HG03575 (cell line): Measurements from ENCODE around the gene KCNJ10.
"Not testable (repeated sequence)": the region's sequence is repeated elsewhere in the genome, so short reads cannot be mapped to it uniquely, and the experiment has no call there.

Experiments
- ATAC-seq: cut with Tn5 transposase; IDR thresholded peaks from one replicate; pipeline ENCODE4 v1.9.1; 2021; ENCODE audit not compliant: unreplicated experiment, insufficient number of reproducible peaks, low FRiP score; ENCODE audit errors: extremely low read depth

Gene KCNJ10

DNA sequence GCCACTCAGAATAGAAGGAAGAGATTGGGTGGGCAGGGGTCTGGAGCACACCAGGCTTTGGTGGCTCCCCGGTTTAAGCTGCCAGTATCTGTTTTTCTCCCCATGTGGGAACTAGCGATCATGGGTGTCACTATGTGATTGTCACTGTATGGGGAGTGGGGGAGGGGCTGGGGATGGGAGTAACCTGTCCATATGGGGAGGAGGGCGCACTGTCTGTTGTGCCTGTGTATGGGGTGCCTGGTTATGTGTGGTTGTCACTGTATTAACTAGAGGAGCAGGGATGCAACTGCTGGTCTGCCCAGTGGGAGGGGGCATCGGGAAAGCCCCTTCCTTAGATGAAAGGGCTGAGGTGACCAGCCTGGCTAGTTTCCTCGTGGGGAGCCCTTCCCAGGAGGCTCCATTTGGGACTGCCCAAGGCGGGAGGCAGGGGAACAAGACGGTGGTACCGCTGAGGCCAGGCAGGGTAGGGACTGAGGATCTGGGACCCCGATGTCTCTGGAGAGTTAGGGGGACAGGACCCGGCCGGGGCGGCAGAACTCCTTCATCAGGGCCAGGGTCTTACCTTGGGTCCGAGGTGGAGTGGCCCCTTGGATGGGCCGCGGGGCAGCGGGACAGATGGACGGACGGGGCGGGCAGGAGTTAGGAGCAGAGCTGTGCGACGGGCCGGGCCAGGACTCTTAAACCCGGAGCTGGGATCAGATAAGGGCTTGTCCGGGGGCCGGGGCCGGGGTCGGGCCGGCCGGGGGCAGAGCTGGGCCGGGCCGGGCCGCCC lies at the start of gene KCNJ10:
Gene KCNJ10, minus strand, starts transcription at position 701 of the 772 bp plus-strand sequence. CDS start 27,628 bp downstream, outside the sequence.
- ATAC-seq: no peak

DNA sequence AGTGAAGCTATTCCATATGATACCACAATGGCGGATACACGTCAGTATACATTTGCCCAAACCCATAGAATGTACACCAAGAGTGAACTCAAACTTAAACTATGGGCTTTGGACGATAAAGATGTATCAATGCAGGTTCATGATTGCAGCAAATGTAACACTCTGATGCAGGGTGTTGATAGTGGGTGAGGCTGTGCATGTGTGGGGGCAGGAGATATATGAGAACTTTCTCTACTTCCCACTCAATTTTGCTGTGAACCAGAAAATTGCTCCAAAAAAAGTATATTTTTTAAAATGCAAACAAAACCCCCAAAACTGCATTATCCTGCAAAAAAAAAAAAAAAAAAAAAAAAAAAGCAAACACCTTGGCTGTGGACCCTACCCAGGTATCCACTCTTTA lies 49.0 kb upstream of the KCNJ10 start:
- no peak for ATAC-seq

DNA sequence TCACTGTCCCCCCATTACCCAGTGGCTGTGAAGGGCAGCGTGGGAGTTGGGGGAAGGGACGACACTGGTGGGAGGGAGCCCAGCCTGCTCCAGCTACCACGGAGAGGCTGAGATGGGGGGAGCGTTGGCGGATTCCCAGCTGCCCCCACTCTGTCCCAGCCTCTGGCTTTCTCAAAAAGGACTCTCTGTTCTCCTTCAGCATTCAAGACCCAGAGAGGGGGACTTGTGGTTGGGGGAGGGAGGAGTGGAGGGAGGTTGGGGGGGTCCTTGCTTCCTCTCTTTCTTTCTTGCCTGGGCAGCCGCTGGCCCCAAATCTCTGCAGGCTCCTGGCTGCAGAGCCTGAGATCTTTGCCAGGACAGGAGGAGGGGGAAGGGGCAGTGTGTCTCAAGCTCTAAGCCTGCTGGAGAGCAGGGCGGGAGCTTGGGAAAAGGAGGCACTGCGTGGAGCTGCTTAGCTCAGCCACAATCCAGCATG lies 47.8 kb upstream of the KCNJ10 start:
- no peak for ATAC-seq

DNA sequence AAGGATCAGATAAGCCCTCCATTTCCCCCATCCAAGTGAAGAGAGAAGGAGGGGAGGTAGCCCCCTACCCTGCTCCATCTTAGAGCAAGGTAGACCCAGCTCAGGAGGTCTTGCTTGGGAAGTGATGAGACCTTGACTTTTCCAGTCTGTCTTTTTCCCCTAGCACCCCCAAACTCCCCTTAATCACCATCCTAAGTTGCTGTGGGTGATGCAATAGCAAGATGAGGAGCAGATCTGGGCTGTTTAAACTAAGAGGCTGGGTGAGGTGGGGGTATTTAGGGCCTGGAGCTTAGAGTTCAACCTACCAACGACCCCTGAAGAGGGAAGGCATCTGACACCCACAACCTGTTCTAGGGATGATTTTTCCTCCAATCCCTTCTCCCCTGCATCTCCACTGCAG lies 47.3 kb upstream of the KCNJ10 start:
- ATAC-seq: no peak

DNA sequence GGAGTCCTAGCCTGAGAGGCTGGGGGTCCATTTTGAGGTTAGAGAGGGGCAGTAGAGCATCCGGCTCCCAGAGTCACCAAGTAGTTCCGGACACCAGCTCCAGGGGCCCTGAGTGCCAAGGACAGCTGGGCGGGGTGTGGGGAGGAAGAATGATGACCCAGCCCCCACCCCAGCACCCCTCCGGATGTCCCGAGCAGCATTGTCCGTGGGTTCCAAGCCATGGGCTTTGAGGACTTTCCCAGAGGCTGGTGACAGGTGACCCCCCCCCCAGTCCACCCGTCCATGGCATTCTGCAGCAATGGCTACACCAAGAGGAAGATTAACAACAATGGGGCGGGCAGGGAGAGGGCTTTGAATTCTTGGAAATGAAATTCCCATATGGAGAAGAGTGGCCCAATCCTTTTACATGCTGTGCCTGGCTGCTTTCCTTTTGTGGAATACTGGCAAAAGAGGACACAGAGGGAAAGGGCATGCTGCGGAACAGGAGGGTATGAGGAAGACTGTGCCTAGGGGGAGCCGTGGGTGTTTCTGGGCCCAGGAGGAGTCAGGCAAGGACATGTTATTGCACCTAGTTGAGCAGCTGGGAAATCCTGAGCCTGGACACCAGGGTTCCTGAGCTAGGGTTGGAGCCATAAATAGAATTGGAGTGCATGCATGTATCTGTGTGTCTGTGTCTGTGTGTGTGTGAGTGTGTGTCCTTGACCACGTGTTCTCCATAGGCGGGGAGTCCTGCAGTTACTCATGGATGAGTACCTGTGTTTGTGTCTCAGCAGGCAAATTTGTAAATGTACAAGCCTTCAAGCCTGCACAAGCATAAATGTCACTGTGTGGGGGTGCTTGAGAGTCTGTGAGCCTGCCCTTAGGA lies 46.6 kb upstream of the KCNJ10 start:
- no peak for ATAC-seq

DNA sequence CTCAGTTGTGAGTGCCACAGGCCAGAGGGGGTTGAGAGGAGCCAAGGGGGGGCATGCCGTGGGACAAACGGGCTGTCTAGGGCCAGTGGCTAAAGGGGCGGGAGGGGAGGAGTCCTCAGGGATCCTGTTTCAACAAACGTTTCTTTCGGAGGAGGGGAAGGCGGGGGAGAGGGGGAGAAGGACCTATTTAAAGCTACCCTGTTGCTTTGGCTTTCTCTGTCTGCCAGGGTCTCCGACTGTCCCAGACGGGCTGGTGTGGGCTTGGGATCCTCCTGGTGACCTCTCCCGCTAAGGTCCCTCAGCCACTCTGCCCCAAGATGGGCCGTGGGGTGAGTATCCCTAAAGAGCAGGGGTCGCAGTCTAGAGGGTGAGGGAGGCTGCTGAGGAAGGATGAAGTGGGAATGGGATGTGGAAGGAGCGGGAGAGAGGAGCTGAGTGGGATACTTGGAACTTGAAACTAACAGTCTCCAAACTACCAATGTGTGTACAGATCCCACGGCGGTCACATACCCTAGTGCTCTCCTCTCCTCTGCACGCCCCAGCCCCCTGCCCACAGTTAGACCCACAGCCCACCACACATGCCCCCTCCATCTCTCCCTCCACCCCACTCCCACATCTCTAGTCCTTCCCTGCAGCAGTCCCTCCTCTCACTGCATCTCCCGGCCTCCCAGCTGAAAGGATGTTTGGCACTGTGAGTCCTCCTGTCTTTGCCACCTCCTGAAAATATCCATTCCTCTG lies 45.8 kb upstream of the KCNJ10 start, which contains the start of gene ATP1A2:
Gene ATP1A2, plus strand, starts transcription at position 215 of the 738 bp plus-strand sequence. Its CDS starts 103 bp downstream, at position 318.
- ATAC-seq: no peak

DNA sequence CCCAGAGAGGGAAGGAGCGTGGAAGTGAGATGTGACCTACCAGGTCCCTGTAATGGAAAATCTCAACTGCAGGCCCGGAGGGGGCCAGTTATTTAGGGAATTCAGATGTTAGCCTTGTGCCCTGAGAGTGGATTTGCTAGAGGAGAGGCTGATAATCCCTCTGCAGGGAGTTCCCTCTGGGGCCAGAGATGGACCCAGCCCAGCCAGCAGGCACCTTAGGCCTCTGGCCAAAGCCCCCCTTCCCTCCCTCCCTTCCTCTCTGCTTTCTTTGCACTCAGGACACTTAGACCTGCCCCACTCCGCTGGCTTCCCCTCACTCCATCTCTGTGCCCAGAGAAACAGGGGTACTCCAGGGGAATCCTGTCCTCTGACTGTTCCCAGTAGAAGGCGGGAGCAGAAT lies 44.1 kb upstream of the KCNJ10 start:
- ATAC-seq: no peak

DNA sequence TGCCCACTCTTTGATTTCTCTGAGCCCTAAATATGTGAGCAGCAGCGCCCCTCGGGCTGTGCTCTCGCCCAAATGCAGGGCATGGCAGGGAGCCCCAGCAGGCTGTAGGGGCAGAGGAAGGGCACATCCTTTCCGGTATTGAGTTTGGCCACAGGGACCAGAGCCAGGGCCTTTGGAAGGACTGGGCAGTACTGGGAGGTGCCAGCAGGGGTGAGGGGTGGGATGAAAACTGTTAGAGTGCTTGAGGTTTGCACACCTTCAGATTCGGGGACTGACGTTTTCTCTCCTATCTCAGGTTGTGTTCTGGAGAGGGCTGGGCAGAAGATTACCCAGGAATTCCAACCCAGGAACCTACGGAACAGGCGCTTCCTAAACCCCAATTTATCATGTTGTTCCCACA lies 43.4 kb upstream of the KCNJ10 start:
- ATAC-seq: no peak

DNA sequence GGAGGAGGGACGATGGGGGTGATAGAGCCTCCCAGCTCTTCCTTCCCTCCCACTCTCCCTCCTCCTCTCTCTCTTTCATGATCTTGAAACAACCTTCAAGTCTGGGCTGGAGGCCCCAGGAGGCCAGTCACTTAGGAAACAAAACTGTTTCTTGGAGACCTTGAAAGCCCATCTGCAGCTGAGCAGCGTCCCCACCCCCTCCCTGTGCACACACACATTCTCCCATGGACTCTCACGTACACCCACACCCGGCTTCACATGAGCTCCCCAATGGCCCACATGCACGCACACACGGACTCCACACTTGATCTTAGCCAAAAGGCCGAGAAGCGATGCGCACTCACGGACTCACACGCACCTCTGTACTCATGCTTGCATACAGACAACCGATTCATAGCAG lies 42.4 kb upstream of the KCNJ10 start:
- ATAC-seq: no peak

DNA sequence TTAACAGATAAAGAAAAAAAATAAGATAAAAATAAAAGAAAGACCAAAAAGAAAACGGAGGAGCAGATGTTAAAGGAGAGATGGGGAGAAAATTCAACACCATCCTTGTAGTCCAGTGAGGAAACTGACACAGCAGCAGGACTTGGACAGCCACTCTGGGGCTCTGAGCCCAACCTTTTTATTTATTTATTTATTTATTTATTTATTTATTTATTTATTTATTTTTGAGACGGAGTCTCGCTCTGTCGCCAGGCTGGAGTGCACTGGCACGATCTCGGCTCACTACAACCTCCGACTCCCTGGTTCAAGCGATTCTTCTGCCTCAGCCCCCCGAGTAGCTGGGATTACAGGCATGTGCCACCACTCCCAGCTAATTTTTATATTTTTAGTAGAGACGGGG lies 41.5 kb upstream of the KCNJ10 start:
- ATAC-seq: not testable (repeated sequence)

DNA sequence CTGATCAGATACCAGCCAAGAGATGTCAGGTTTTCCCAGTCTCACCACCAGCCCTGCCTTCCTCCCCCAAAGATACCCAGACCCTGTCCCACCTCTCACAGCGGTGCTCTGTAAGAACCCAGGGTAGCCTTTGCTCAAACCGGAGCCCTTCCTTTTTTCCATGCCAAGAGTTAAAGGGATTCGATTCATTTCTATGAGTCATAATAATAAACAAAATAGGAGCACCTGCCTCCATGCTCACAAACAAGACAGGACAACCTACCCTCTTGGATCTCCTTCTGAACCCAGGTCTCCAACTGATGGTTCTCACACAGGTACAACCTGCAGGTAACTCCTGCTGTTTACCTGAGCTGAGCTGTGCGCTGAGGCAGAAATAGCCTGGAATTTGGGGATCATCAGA lies 39.7 kb upstream of the KCNJ10 start:
- ATAC-seq: no peak

DNA sequence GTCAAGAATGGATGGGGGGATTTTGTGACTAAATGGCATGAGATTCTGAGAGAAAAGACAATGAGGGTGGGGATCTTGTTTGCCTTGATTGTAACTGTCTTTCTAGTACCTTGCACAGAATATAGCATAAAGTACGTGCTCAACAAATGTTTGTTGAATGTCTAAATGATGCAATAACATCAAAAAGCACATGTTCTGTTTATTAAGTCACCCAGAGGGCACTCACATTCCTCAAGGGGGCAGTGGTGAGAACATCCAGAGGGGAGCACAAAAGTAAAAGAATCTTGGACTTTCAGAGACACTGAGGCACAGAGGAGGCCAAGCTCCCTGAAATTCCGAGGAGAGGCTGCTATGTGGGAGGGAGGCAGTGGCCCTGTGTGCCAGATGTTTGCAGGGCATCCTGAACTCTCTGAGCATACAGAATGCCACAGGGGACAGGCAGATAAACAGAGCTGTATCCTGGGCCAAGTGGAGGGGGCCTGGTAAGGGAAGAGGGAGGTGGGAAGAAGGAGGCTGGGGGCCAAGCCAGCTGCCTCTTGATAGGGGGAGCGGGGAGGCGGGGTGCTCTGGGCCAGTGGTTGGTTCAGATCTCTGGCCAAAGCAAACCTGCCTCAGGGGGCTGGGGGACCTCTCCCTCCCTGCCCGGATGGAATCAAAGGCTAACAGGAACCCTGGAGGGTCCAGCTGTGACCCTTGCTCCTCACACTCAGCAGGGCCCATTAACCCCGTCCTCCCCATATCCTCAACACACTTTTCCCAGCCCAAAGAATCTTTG lies 39.1 kb upstream of the KCNJ10 start:
- ATAC-seq: no peak

DNA sequence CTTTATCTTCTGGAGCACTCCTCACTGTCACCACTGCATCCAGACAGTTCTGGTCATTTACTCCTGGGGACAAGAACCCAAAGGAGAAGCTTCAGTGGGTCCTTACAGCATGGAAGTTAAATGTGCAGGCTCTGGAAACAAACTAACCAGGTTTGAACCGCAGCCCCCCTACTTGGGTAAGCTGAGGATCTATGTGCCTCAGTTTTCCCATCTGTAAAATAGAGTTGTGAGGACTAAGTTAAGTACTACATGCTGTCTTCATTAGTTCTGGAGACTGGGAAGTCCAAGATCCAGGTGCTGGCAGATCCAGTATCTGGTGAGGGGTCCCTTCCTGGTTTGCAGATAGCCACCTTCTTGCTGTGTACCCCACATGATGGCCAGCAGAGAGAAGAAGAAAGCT lies 37.6 kb upstream of the KCNJ10 start:
- no peak for ATAC-seq

DNA sequence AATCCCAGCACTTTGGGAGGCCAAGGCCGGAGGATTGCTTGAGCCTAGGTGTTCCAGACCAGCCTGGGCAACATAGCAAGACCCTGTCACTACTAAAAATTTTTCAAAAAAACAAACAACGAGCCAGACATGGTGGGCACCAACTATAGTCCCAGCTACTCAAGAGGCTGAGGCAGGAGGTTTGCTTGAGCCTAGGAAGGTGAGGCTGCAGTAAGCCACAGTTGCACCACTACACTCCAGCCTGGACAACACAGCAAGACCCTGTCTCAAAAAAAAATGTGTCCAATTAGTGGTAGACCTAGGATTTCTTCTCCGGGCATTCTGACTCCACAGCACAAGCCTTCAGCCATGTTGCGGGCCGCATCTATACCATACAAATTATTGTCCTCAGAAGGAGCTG lies 35.2 kb upstream of the KCNJ10 start:
- no peak for ATAC-seq

DNA sequence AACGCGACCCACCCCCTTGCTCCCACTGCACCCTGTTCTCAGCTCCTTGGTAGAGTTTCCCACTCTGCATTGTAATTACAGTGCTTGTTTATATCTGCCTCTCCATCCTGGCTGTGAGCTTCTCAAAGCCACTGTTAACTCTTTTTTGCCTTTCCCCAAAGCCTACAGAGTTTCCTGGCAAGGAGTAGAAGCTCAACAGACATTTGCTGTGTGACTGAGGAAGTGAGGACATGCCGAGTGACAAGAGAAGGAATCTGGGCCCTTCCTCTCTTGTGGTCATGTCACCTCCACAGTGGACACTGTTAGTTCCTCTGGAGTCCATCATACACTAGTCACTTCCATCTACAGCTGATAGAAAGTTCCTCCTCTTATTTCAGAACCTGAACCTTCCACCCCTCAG lies 34.5 kb upstream of the KCNJ10 start:
- no peak for ATAC-seq

DNA sequence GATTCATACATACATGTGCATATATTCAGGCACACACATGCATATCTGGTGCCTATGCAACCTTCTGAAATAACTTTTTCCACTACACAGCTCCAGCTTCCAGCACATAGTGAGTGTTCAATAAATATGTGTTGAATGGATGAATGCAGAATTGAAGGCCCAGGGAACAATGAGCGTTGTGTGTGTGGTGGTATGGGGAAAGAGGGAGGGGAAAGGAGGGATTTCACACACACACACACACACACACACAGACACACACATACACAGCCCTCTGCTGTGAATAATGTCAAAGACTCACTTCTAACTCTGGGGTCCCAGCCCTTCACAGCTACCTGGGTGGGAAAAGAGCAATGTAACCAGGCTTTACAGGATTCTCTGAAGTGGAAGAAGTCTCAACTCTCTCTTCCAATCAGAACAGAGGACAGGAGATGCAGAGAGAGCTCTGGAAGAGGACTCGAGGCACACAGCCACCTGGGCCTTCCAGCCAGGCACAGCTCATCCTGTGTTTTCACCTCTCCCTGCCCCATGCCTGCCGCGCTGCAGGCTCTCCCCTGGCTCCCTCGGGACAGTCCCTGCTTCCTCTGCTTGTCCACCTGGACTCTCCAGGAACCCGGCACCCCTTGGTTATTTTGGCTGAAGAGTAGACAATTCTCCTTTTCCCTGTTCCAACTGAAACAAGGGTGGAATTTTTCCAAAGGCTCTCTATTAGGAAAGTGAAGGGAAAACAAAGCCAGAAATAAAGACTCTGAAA lies 33.9 kb upstream of the KCNJ10 start:
- ATAC-seq: no peak

DNA sequence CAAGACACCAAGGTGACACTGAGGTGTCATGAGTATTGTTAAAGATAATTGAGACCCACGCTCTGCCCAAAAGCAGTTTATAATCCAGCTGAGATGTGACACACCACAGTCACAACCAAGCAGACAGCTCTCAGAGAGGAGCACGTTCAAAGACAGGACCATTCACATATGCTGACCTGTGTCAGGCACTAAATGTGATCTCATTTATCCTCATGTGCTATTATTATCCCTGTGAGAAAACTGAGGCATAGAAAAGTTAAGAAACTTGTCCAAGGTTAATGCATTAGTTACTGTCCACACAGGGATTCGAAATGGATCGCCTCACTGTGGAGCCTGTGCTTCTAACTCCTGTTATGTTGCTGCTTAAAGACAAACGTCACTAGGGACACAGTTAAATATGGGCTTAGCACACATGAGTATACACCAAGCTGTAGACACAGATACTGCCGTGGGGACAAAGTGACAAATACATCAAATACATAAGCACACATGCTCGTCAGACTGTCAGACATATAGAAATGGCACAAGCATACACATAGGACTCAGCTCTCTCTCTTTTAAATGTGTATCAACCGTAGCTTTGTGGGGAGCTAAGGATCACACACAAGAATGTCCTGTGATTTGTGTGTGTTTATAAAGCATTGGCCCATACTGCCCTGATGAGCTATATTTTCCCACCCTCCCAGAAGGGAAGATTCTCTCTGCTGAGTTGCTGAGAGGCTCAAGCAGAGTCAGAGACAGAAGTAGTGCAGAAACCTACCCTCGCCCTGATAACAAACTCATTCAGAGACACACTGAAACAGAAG lies 32.0 kb upstream of the KCNJ10 start:
- no peak for ATAC-seq
